ENCODE results near the gene LPAR1.

LPAR1 gene

DNA sequence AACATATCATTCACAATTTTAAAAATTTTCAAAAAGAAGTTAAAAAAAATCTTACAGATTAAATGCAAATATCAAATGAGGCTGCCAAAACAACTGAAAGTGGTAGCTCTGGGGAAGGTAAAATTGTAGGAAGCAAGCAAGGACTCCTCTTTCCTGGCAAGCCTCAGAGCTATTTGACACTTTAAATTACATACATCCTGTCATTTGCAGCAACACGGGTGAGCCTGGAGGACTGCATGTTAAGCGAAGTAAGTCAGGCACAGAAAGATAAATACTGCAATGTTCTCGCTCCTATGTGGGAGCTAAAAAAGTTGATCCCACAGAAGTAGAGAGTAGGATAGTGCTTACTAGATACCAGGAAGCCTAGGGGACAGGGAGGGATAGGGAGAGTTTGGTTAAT, 58.0 kb downstream of the LPAR1 start:
- Histone ChIP-seq H3K9me3 (ENCODE audit: control insufficient read depth in 2 of 2, low read length in 2 of 2) (no peaks in the 10 kb centered on the region), H3K4me3 (ENCODE audit: low read length in 2 of 2) (no peak overlapping the region), H3K27ac (ENCODE audit: low read length) (no peak overlapping the region), H3K4me1 (ENCODE audit: control insufficient read depth, insufficient read depth, low read length) (peaks cover 2% of the 10 kb centered on the region), H3K27me3 (ENCODE audit: control insufficient read depth in 1 of 2, insufficient read depth in 2 of 2, low read length in 2 of 2) (no peaks in the 10 kb centered on the region), H3K9ac (ENCODE audit: low read length in 2 of 2) (no peak overlapping the region), H3K36me3 (ENCODE audit: control insufficient read depth in 2 of 2, insufficient read depth in 2 of 2, low read length in 2 of 2) (no peaks in the 10 kb centered on the region)

DNA sequence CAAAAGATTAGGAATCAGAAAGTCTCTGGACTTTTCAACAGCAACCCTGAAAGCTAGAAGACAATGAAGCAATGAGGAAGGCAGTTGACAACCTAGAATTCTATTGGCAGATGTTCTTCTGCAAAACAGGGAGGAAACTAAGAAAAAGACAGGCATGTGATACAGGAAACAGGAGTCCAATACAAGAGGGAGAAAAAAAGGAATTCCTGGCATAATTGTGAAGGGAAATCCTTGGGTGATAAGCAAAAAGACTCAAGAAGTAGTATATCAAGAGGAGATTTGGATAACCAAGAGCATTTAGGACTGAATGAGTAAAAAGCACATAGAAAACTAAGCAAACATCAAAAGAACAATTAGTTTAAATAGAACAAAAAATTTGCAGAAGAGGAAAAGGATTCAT, 58.6 kb downstream of the LPAR1 start:
- Histone ChIP-seq H3K36me3 (ENCODE audit: control insufficient read depth in 2 of 2, insufficient read depth in 2 of 2, low read length in 2 of 2) (no peaks in the 10 kb centered on the region), H3K4me3 (ENCODE audit: low read length in 2 of 2) (no peak overlapping the region), H3K27me3 (ENCODE audit: control insufficient read depth in 1 of 2, insufficient read depth in 2 of 2, low read length in 2 of 2) (no peaks in the 10 kb centered on the region), H3K27ac (ENCODE audit: low read length) (no peak overlapping the region), H3K4me1 (ENCODE audit: control insufficient read depth, insufficient read depth, low read length) (peaks cover 2% of the 10 kb centered on the region), H3K9me3 (ENCODE audit: control insufficient read depth in 2 of 2, low read length in 2 of 2) (no peaks in the 10 kb centered on the region), H3K9ac (ENCODE audit: low read length in 2 of 2) (no peak overlapping the region)

DNA sequence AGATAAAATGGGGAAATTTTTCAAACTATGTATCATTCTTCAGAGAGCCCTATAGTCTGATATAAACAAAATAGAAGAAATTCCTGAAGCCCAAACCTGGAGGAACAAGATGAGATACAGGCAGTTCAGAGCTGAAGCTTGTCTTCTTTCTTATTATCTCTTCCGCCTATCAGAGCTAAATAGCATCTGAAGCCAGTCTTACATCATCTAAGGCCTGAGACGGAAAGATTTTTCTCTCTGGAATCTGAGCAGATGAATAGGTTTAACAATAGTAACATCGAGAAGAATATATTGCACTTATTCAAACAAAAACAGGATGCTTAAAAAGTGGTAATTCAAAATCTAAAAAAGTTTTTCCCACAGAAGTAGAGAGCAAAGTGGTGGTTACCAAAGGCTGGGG, 59.8 kb downstream of the LPAR1 start:
- Histone ChIP-seq H3K36me3 (ENCODE audit: control insufficient read depth in 2 of 2, insufficient read depth in 2 of 2, low read length in 2 of 2) (no peaks in the 10 kb centered on the region), H3K27ac (ENCODE audit: low read length) (no peak overlapping the region), H3K4me3 (ENCODE audit: low read length in 2 of 2) (no peak overlapping the region), H3K9me3 (ENCODE audit: control insufficient read depth in 2 of 2, low read length in 2 of 2) (no peaks in the 10 kb centered on the region), H3K27me3 (ENCODE audit: control insufficient read depth in 1 of 2, insufficient read depth in 2 of 2, low read length in 2 of 2) (no peaks in the 10 kb centered on the region), H3K4me1 (ENCODE audit: control insufficient read depth, insufficient read depth, low read length) (peaks cover 2% of the 10 kb centered on the region), H3K9ac (ENCODE audit: low read length in 2 of 2) (no peak overlapping the region)

DNA sequence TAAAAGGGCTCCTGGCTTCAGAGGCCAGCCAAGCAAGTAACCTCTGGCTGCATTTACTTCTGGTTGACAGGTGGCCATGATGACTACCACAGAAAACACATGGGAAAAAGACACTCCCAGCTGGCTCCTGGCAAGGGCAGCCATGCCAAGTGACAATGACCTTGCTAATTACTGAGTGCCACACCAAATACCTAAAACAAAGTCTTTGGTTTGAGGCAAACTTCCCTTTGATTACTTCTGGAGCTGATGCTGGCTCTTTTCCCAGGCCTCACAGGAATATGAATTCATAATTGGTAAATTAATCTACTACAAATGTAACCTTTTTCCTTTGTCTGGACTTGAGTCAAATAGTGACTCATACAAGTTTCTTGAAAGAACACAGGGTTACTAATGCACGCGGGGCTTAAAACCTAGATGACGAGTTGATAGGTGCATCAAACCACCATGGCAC, 61.0 kb downstream of the LPAR1 start:
- Histone ChIP-seq H3K4me3 (ENCODE audit: low read length in 2 of 2) (peak overlapping the region in 1 of 2 donors; percentile 8), H3K27me3 (ENCODE audit: control insufficient read depth in 1 of 2, insufficient read depth in 2 of 2, low read length in 2 of 2) (no peaks in the 10 kb centered on the region), H3K9ac (ENCODE audit: low read length in 2 of 2) (no peak overlapping the region), H3K4me1 (ENCODE audit: control insufficient read depth, insufficient read depth, low read length) (peaks cover 2% of the 10 kb centered on the region), H3K36me3 (ENCODE audit: control insufficient read depth in 2 of 2, insufficient read depth in 2 of 2, low read length in 2 of 2) (no peaks in the 10 kb centered on the region), H3K9me3 (ENCODE audit: control insufficient read depth in 2 of 2, low read length in 2 of 2) (no peaks in the 10 kb centered on the region), H3K27ac (ENCODE audit: low read length) (no peak overlapping the region)

DNA sequence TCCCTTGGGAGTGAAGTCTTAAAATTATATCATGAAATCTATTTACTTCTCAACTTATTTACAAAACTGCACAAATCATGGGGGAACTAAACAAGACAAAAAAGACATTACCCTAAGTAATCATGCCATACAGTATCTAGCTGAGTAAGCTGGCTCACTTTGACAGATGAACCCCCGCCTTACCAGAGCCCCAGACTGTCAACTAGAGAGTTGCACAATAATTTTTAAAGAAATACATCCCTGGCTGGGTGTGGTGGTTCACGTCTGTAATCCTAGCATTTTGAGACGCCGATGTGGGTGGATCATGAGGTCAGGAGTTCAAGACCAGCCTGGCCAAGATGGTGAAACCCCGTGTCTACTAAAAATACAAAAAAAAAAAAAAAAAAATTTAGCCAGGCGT, 62.3 kb downstream of the LPAR1 start:
- H3K4me3 ChIP-seq (ENCODE audit: low read length in 2 of 2): no peak overlapping the region
- H3K36me3 ChIP-seq (ENCODE audit: control insufficient read depth in 2 of 2, insufficient read depth in 2 of 2, low read length in 2 of 2): no peaks in the 10 kb centered on the region
- H3K9ac ChIP-seq (ENCODE audit: low read length in 2 of 2): no peak overlapping the region
- H3K27ac ChIP-seq (ENCODE audit: low read length): no peak overlapping the region
- H3K9me3 ChIP-seq (ENCODE audit: control insufficient read depth in 2 of 2, low read length in 2 of 2): no peaks in the 10 kb centered on the region
- H3K4me1 ChIP-seq (ENCODE audit: control insufficient read depth, insufficient read depth, low read length): peaks cover 2% of the 10 kb centered on the region
- no peaks in the 10 kb centered on the region for H3K27me3 ChIP-seq (ENCODE audit: control insufficient read depth in 1 of 2, insufficient read depth in 2 of 2, low read length in 2 of 2)

DNA sequence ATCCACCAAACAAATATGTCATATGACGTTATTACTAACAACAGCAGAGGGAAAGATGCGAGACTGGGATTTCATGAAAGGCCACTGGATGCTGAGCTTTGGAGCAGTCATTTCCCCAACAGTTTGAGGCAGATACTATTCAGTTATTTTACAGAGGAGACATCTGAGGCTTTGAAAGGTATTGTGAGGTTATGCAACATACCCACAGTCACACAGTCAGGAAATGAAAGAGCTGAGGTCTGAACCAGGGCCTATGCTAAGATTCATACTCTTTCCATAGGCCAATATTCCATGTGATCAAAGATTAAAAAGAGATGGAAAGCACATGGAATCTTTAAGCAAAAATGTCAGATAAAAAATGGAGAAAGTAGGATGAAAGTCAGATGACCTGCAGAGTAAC, 63.0 kb downstream of the LPAR1 start:
- H3K27me3 ChIP-seq (ENCODE audit: control insufficient read depth in 1 of 2, insufficient read depth in 2 of 2, low read length in 2 of 2): no peaks in the 10 kb centered on the region
- H3K4me3 ChIP-seq (ENCODE audit: low read length in 2 of 2): no peak overlapping the region
- H3K4me1 ChIP-seq (ENCODE audit: control insufficient read depth, insufficient read depth, low read length): peaks cover 2% of the 10 kb centered on the region
- no peak overlapping the region for H3K27ac ChIP-seq (ENCODE audit: low read length)
- H3K36me3 ChIP-seq (ENCODE audit: control insufficient read depth in 2 of 2, insufficient read depth in 2 of 2, low read length in 2 of 2): no peaks in the 10 kb centered on the region
- H3K9ac ChIP-seq (ENCODE audit: low read length in 2 of 2): no peak overlapping the region
- H3K9me3 ChIP-seq (ENCODE audit: control insufficient read depth in 2 of 2, low read length in 2 of 2): no peaks in the 10 kb centered on the region

DNA sequence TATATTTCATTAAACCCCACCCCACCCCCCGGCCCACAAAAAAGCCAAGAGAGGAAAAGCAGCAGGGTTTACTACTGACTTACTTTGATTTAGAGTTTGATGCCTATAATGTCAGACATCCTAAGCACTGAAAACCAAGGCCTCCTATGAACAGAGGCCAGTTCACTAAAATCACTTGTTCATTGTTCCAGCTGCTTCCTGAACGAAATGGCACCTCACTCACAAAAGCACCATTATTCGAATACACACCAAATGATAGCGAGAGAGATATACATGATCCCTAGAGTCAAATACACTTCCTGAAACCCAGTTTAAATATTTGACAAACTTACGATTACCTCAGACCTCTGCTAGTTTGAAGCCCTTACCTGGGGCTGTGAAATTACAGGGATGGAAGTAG, 66.6 kb downstream of the LPAR1 start:
- Histone ChIP-seq H3K4me1 (ENCODE audit: control insufficient read depth, insufficient read depth, low read length) (no peaks in the 10 kb centered on the region), H3K27ac (ENCODE audit: low read length) (no peak overlapping the region), H3K4me3 (ENCODE audit: low read length in 2 of 2) (no peak overlapping the region), H3K36me3 (ENCODE audit: control insufficient read depth in 2 of 2, insufficient read depth in 2 of 2, low read length in 2 of 2) (no peaks in the 10 kb centered on the region), H3K27me3 (ENCODE audit: control insufficient read depth in 1 of 2, insufficient read depth in 2 of 2, low read length in 2 of 2) (no peaks in the 10 kb centered on the region), H3K9me3 (ENCODE audit: control insufficient read depth in 2 of 2, low read length in 2 of 2) (no peaks in the 10 kb centered on the region), H3K9ac (ENCODE audit: low read length in 2 of 2) (no peak overlapping the region)

DNA sequence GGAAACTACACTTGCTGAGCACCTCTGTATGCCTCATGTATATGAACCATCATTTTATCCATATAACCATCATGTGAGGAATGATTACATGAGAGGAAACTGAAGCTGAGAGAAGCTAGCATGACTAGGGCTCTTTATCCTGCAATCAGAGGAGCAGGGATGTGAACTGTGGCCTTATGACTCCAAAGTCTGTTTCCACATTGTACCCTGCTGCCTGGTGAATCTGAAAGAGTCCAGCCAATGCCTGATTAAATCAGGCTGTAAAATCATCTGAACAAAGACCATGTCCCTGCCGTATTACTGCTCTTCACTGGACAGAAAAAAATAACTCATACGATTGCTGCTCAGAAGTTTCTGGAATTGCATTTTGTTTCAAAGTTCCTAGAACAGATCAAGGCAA, 67.0 kb downstream of the LPAR1 start:
- no peak overlapping the region for H3K27ac ChIP-seq (ENCODE audit: low read length)
- no peaks in the 10 kb centered on the region for H3K4me1 ChIP-seq (ENCODE audit: control insufficient read depth, insufficient read depth, low read length)
- H3K27me3 ChIP-seq (ENCODE audit: control insufficient read depth in 1 of 2, insufficient read depth in 2 of 2, low read length in 2 of 2): no peaks in the 10 kb centered on the region

DNA sequence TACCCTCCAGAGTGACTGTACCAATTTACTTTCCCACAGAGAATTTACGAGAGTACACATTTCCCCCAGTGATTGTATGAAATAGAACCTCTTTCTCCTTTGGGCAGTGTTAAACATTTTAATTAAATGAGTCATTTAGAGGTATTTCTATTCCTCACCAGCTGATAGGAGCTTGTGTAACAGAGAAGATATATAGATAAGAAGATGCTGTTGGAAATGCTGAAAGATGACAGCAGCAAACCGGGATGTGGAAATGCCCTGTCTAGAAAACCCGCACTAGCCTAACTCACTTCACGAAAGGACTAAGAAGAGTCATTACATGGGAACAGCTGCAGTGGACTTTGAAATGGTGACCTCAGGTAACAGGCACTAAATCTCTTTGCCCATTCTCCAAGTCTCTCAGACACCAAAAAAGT, 68.3 kb downstream of the LPAR1 start:
- Histone ChIP-seq H3K27ac (ENCODE audit: low read length) (no peak overlapping the region), H3K9me3 (ENCODE audit: control insufficient read depth in 2 of 2, low read length in 2 of 2) (no peaks in the 10 kb centered on the region), H3K9ac (ENCODE audit: low read length in 2 of 2) (no peak overlapping the region), H3K36me3 (ENCODE audit: control insufficient read depth in 2 of 2, insufficient read depth in 2 of 2, low read length in 2 of 2) (no peaks in the 10 kb centered on the region), H3K4me1 (ENCODE audit: control insufficient read depth, insufficient read depth, low read length) (no peaks in the 10 kb centered on the region), H3K27me3 (ENCODE audit: control insufficient read depth in 1 of 2, insufficient read depth in 2 of 2, low read length in 2 of 2) (no peaks in the 10 kb centered on the region), H3K4me3 (ENCODE audit: low read length in 2 of 2) (no peak overlapping the region)

More for the DNA sequence above, 67.0 kb downstream of the LPAR1 start:
- Histone ChIP-seq H3K4me3 (ENCODE audit: low read length in 2 of 2) (no peak overlapping the region), H3K9me3 (ENCODE audit: control insufficient read depth in 2 of 2, low read length in 2 of 2) (no peaks in the 10 kb centered on the region), H3K9ac (ENCODE audit: low read length in 2 of 2) (no peak overlapping the region), H3K36me3 (ENCODE audit: control insufficient read depth in 2 of 2, insufficient read depth in 2 of 2, low read length in 2 of 2) (no peaks in the 10 kb centered on the region)

DNA sequence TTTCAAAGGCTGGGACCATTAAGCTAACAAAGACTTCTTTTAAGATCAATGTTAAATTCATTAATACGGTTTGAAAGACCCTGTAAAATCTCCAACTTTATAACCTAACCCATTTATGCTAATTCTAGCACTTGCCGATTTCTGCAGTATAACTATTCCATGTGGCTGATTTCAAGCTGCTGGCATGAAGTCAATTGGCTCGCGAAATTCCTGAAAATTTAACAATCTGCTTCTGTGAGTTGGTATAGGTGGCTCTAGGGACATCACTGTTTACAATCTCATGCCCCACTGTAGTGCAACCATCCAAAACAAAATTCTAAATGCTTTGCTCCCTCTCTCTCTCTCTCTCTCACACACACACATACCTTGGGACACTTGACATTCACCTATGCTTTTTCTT, 70.2 kb downstream of the LPAR1 start:
- Histone ChIP-seq H3K9ac (ENCODE audit: low read length in 2 of 2) (no peak overlapping the region), H3K27me3 (ENCODE audit: control insufficient read depth in 1 of 2, insufficient read depth in 2 of 2, low read length in 2 of 2) (no peaks in the 10 kb centered on the region), H3K4me3 (ENCODE audit: low read length in 2 of 2) (no peak overlapping the region), H3K36me3 (ENCODE audit: control insufficient read depth in 2 of 2, insufficient read depth in 2 of 2, low read length in 2 of 2) (no peaks in the 10 kb centered on the region), H3K9me3 (ENCODE audit: control insufficient read depth in 2 of 2, low read length in 2 of 2) (no peaks in the 10 kb centered on the region), H3K4me1 (ENCODE audit: control insufficient read depth, insufficient read depth, low read length) (no peaks in the 10 kb centered on the region), H3K27ac (ENCODE audit: low read length) (no peak overlapping the region)

DNA sequence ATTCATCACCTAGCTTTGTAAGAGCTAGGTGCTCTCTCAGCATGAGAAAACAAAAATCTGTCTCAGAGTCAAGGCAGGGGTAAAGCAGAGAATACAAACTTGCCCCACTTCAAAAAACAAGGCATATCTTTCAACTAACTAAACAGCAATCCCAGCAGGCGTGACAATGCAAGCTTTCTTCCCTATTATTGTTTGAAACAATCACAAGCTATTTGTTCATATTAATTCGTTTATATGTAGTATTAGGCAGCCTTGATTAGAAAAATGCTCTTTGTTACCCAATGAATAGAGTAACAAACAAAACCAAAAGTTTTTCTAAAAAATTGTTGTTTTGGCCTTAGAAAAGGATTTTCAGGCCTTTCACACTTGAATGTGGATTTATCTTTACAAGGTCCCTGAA, 71.1 kb downstream of the LPAR1 start:
- H3K9ac ChIP-seq (ENCODE audit: low read length in 2 of 2): no peak overlapping the region
- no peak overlapping the region for H3K4me3 ChIP-seq (ENCODE audit: low read length in 2 of 2)
- no peak overlapping the region for H3K27ac ChIP-seq (ENCODE audit: low read length)

More for the DNA sequence above, 71.1 kb downstream of the LPAR1 start:
- H3K27me3 ChIP-seq (ENCODE audit: control insufficient read depth in 1 of 2, insufficient read depth in 2 of 2, low read length in 2 of 2): no peaks in the 10 kb centered on the region
- H3K9me3 ChIP-seq (ENCODE audit: control insufficient read depth in 2 of 2, low read length in 2 of 2): no peaks in the 10 kb centered on the region
- no peaks in the 10 kb centered on the region for H3K36me3 ChIP-seq (ENCODE audit: control insufficient read depth in 2 of 2, insufficient read depth in 2 of 2, low read length in 2 of 2)
- H3K4me1 ChIP-seq (ENCODE audit: control insufficient read depth, insufficient read depth, low read length): no peaks in the 10 kb centered on the region
